ENCODE data around the gene ADGRE2.

Gene ADGRE2

GRCh38 chr19:14758816-14759215 is 19.5 kb downstream of the ADGRE2 start:
- in situ Hi-C loops (cut with HindIII; ENCODE audit: low sequenced_read_pairs) = no loop called here
- no peak for DNase-seq (ENCODE audit: low read depth)
- no peak for TF ChIP-seq CTCF (IDR thresholded peaks at IDR 0.05; ENCODE audit: low read depth, low read length, missing control alignments)
- H3K4me3 ChIP-seq (ENCODE audit: low read depth, low read length) = no peak overlapping the region

- no peak overlapping the region for H3K4me3 ChIP-seq (ENCODE audit: low read depth, low read length)
These were observed 29.8 kb downstream of the ADGRE2 start for GRCh38 chr19:14748601-14749000.

GRCh38 chr19:14746886-14747285 is 31.5 kb downstream of the ADGRE2 start:
- in situ Hi-C loops (cut with HindIII; ENCODE audit: low sequenced_read_pairs) = no loop called here
- no peak for DNase-seq (ENCODE audit: low read depth)

More at GRCh38 chr19:14748601-14749000, 29.8 kb downstream of the ADGRE2 start:
- TF ChIP-seq CTCF (IDR thresholded peaks at IDR 0.05; ENCODE audit: low read depth, low read length, missing control alignments) = no peak
- no peak for DNase-seq (ENCODE audit: low read depth)
- in situ Hi-C loops (cut with HindIII; ENCODE audit: low sequenced_read_pairs) = no loop called here

GRCh38 chr19:14735915-14736314 is 42.4 kb downstream of the ADGRE2 start:
- in situ Hi-C loops (cut with HindIII; ENCODE audit: low sequenced_read_pairs) = no loop called here
- TF ChIP-seq CTCF (IDR thresholded peaks at IDR 0.05; ENCODE audit: low read depth, low read length, missing control alignments) = no peak

More at GRCh38 chr19:14746886-14747285, 31.5 kb downstream of the ADGRE2 start:
- no peak for TF ChIP-seq CTCF (IDR thresholded peaks at IDR 0.05; ENCODE audit: low read depth, low read length, missing control alignments)
- H3K4me3 ChIP-seq (ENCODE audit: low read depth, low read length) = no peak overlapping the region

GRCh38 chr19:14733574-14733973 is 44.8 kb downstream of the ADGRE2 start:
- in situ Hi-C loops (cut with HindIII; ENCODE audit: low sequenced_read_pairs) = no loop called here
- no peak for TF ChIP-seq CTCF (IDR thresholded peaks at IDR 0.05; ENCODE audit: low read depth, low read length, missing control alignments)
- H3K4me3 ChIP-seq (ENCODE audit: low read depth, low read length) = no peak overlapping the region

More at GRCh38 chr19:14735915-14736314, 42.4 kb downstream of the ADGRE2 start:
- DNase-seq (ENCODE audit: low read depth) = no peak
- no peak overlapping the region for H3K4me3 ChIP-seq (ENCODE audit: low read depth, low read length)

GRCh38 chr19:14732510-14732909 is 45.9 kb downstream of the ADGRE2 start:
- H3K4me3 ChIP-seq (ENCODE audit: low read depth, low read length) = no peak overlapping the region
- TF ChIP-seq CTCF (IDR thresholded peaks at IDR 0.05; ENCODE audit: low read depth, low read length, missing control alignments) = no peak
- no peak for DNase-seq (ENCODE audit: low read depth)
- in situ Hi-C loops (cut with HindIII; ENCODE audit: low sequenced_read_pairs) = no loop called here

More at GRCh38 chr19:14733574-14733973, 44.8 kb downstream of the ADGRE2 start:
- DNase-seq (ENCODE audit: low read depth) = no peak

- H3K4me3 ChIP-seq (ENCODE audit: low read depth, low read length) = no peak overlapping the region
- in situ Hi-C loops (cut with HindIII; ENCODE audit: low sequenced_read_pairs) = no loop called here
- DNase-seq (ENCODE audit: low read depth) = no peak
- no peak for TF ChIP-seq CTCF (IDR thresholded peaks at IDR 0.05; ENCODE audit: low read depth, low read length, missing control alignments)
These were observed 47.2 kb downstream of the ADGRE2 start for GRCh38 chr19:14731200-14731599.

All from astrocyte of the cerebellum (primary cell).